GM12878 (cell line): ENCODE results near the gene MARCHF10.

Source experiments
- BCL3 ChIP-seq: IDR thresholded peaks from 2 replicates; pipeline ENCODE4 v1.6.1; 2011; ENCODE audit warnings: borderline replicate concordance, low read depth, mild to moderate bottlenecking, moderate library complexity, low read length; ENCODE audit not compliant: insufficient read depth, poor library complexity, severe bottlenecking
- ELK1 ChIP-seq: IDR thresholded peaks from 2 replicates; pipeline ENCODE4 v1.6.1; 2012; ENCODE audit warnings: low read depth, low read length, improper control_type of control experiment
- EZH2 ChIP-seq: IDR thresholded peaks from 2 replicates; pipeline ENCODE4 v1.6.1; 2012; ENCODE audit warnings: low read depth, mild to moderate bottlenecking, control low read depth, inconsistent platforms, low read length, borderline replicate concordance; ENCODE audit not compliant: control insufficient read depth
- GABPA ChIP-seq: IDR thresholded peaks from 2 replicates; pipeline ENCODE4 v1.6.1; 2014; ENCODE audit warnings: antibody characterized with exemption, low read depth, mild to moderate bottlenecking, inconsistent platforms
- HDAC2 ChIP-seq: fragments of 200-600 bp; sonication (generic); IDR thresholded peaks from 2 replicates; pipeline ENCODE4 v1.6.1; 2017
- NFXL1 ChIP-seq: fragments of 450-650 bp; IDR thresholded peaks from 2 replicates; pipeline ENCODE4 v1.6.1; 2017; ENCODE audit warnings: antibody characterized with exemption, mild to moderate bottlenecking, borderline replicate concordance
- RCOR1 ChIP-seq: conservative IDR thresholded peaks from 2 replicates; pipeline ENCODE4 v1.6.1; 2012; ENCODE audit warnings: low read depth, low read length, improper control_type of control experiment
- SPI1 ChIP-seq: IDR thresholded peaks from 2 replicates; pipeline ENCODE4 v1.6.1; 2011; ENCODE audit warnings: low read depth, mild to moderate bottlenecking, low read length, moderate library complexity, borderline replicate concordance; ENCODE audit not compliant: insufficient read depth
- TAF1 ChIP-seq: IDR thresholded peaks from 2 replicates; pipeline ENCODE4 v1.6.1; 2011; ENCODE audit warnings: mild to moderate bottlenecking, low read depth, low read length, borderline replicate concordance
- TF ChIP-seq, protein P1 (sequence below), 3 experiments: IDR thresholded peaks in 2 of 3; conservative IDR thresholded peaks in 1 of 3; 2 replicates each; pipeline ENCODE4 v1.5.1; 2011; ENCODE audit warnings: low read depth in 3 of 3, low read length in 3 of 3, mild to moderate bottlenecking in 3 of 3, control low read depth in 2 of 3, moderate library complexity in 2 of 3, inconsistent platforms in 1 of 3, mixed read lengths in 1 of 3; ENCODE audit not compliant: control insufficient read depth in 2 of 3, insufficient read depth in 1 of 3; ENCODE audit errors: extremely low read depth in 1 of 3
- TF ChIP-seq, protein P2 (sequence below): IDR thresholded peaks from 2 replicates; pipeline ENCODE4 v1.6.1; 2011; ENCODE audit warnings: low read depth, low read length, improper control_type of control experiment, borderline replicate concordance
- TF ChIP-seq, protein P3 (sequence below): IDR thresholded peaks from 2 replicates; pipeline ENCODE4 v1.6.1; 2012; ENCODE audit warnings: low read depth, low read length, improper control_type of control experiment

DNA sequence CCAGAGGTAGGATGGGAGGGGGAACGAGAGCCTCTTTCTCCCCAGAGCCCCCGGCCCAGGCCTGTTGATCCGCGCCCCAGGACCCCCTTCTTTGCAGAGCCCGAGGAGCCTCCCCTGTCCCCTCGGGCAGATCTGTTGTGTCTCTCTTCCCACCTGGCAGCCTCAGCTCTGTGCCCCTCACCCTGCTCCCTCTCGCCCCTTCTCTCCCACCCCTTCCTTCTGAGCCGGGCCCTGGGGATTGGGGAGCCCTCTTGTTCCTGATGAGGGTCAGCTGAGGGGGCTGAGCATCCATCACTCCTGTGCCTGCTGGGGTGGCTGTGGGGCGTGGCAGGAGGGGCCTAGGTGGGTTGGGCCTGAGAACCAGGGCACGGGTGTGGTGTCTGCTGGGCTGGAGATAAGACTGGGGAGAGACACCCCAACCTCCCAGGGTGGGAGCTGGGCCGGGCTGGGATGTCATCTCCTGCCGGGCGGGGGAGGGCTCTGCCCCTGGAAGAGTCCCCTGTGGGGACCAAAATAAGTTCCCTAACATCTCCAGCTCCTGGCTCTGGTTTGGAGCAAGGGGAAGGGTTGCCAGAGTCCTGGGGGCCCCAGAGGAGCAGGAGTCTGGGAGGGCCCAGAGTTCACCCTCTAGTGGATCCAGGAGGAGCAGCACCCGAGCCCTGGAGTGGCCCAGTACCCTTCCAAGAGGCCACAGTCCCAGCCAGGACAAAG is 115.2 kb downstream of the MARCHF10 start:
- TF ChIP-seq, protein P1, sequence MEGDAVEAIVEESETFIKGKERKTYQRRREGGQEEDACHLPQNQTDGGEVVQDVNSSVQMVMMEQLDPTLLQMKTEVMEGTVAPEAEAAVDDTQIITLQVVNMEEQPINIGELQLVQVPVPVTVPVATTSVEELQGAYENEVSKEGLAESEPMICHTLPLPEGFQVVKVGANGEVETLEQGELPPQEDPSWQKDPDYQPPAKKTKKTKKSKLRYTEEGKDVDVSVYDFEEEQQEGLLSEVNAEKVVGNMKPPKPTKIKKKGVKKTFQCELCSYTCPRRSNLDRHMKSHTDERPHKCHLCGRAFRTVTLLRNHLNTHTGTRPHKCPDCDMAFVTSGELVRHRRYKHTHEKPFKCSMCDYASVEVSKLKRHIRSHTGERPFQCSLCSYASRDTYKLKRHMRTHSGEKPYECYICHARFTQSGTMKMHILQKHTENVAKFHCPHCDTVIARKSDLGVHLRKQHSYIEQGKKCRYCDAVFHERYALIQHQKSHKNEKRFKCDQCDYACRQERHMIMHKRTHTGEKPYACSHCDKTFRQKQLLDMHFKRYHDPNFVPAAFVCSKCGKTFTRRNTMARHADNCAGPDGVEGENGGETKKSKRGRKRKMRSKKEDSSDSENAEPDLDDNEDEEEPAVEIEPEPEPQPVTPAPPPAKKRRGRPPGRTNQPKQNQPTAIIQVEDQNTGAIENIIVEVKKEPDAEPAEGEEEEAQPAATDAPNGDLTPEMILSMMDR (IDR thresholded peaks at IDR 0.05 in 2 of 3, conservative IDR thresholded peaks at IDR 0.05 in 1 of 3; ENCODE audit: control insufficient read depth in 2 of 3, extremely low read depth in 1 of 3, insufficient read depth in 1 of 3, low read depth in 3 of 3, low read length in 3 of 3) = peak; percentile 21 to 37 (median 30); a peak in 4 of 6 replicates
- TF ChIP-seq EZH2 (no peak), RCOR1 (no peak), GABPA (no peak), SPI1 (no peak), HDAC2 (no peak), ELK1 (no peak), BCL3 (no peak), TAF1 (no peak), NFXL1 (no peak)
- TF ChIP-seq, protein P2, sequence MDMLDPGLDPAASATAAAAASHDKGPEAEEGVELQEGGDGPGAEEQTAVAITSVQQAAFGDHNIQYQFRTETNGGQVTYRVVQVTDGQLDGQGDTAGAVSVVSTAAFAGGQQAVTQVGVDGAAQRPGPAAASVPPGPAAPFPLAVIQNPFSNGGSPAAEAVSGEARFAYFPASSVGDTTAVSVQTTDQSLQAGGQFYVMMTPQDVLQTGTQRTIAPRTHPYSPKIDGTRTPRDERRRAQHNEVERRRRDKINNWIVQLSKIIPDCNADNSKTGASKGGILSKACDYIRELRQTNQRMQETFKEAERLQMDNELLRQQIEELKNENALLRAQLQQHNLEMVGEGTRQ = no peak
- TF ChIP-seq, protein P3, sequence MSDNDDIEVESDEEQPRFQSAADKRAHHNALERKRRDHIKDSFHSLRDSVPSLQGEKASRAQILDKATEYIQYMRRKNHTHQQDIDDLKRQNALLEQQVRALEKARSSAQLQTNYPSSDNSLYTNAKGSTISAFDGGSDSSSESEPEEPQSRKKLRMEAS = no peak
